Activated CD8-positive, alpha-beta memory T cell treated with anti-CD3 and anti-CD28 coated beads for 1 hour (primary cell): ENCODE data around the gene RAB1B.
"Not testable (repeated sequence)": the region's sequence is repeated elsewhere in the genome, so short reads cannot be mapped to it uniquely, and the experiment has no call there.

ENCODE experiments used
- DNase-seq, 2 donors: peaks; one replicate each; pipeline ENCODE4 v3.0.0-alpha.2; 2020; ENCODE audit warnings: low read depth in 1 of 2; ENCODE audit errors: extremely low read depth in 1 of 2

RAB1B gene

GRCh38 chr11:66294626-66295620, 26.5 kb downstream of the RAB1B start:
- no peak for DNase-seq

GRCh38 chr11:66297610-66298009, 29.2 kb downstream of the RAB1B start:
- DNase-seq: no peak

GRCh38 chr11:66299186-66299585, 30.7 kb downstream of the RAB1B start:
- DNase-seq: no peak

- no peak for DNase-seq
Measured at GRCh38 chr11:66302656-66303055, 34.2 kb downstream of the RAB1B start.

- no peak for DNase-seq
Measured at GRCh38 chr11:66309475-66309874, 41.0 kb downstream of the RAB1B start.

- no peak for DNase-seq
Measured at GRCh38 chr11:66310324-66310723, 41.9 kb downstream of the RAB1B start.

- not testable (repeated sequence) for DNase-seq
Measured at GRCh38 chr11:66310803-66311440, 42.5 kb downstream of the RAB1B start.

GRCh38 chr11:66311470-66311964, 43.1 kb downstream of the RAB1B start:
- DNase-seq: no peak

- DNase-seq: peak; percentile 96 to 98
Measured at GRCh38 chr11:66311965-66312548, 43.6 kb downstream of the RAB1B start.

GRCh38 chr11:66312549-66313320, 44.3 kb downstream of the RAB1B start:
- DNase-seq: peak; percentile 97 to 99

GRCh38 chr11:66313321-66314185, 45.1 kb downstream of the RAB1B start:
- DNase-seq: no peak

- no peak for DNase-seq
Measured at GRCh38 chr11:66314186-66314501, 45.7 kb downstream of the RAB1B start.

- DNase-seq: no peak
Measured at GRCh38 chr11:66314561-66315497, 46.4 kb downstream of the RAB1B start.

GRCh38 chr11:66315498-66315885, 47.1 kb downstream of the RAB1B start:
- DNase-seq: no peak

GRCh38 chr11:66315921-66316811, 47.7 kb downstream of the RAB1B start:
- no peak for DNase-seq

GRCh38 chr11:66316849-66317251, 48.4 kb downstream of the RAB1B start, which contains the start of gene CD248:
Gene CD248, minus strand, starts transcription at chr11:66317044. Its CDS starts 17 bp downstream, at chr11:66317027.
- no peak for DNase-seq

- no peak for DNase-seq
Measured at GRCh38 chr11:66317322-66317722, 48.9 kb downstream of the RAB1B start.
